Gastrocnemius medialis (tissue), 4 donors: Measurements from ENCODE around the gene PLEKHO1.
"Not testable (repeated sequence)": the region's sequence is repeated elsewhere in the genome, so short reads cannot be mapped to it uniquely, and the experiment has no call there.

Experiments
- CTCF ChIP-seq, 5 experiments: fragments of 450-650 bp in 3 of 5; fragments of 200-600 bp in 2 of 5; sonication (generic) in 2 of 5; IDR thresholded peaks in 4 of 5; conservative IDR thresholded peaks in 1 of 5; 1 replicate in 4 of 5; 2 replicates in 1 of 5; pipeline ENCODE4 v1.5.1; 2016 to 2019; ENCODE audit warnings: antibody characterized with exemption in 5 of 5, mild to moderate bottlenecking in 3 of 5, moderate library complexity in 3 of 5
- POLR2A ChIP-seq, 2 donors: fragments of 450-650 bp; IDR thresholded peaks; one replicate each; pipeline ENCODE4 v1.6.1; 2017; ENCODE audit warnings: antibody characterized with exemption in 2 of 2, mild to moderate bottlenecking in 2 of 2, moderate library complexity in 2 of 2

GRCh38 chr1:150146016-150146415 is 3.7 kb upstream of the PLEKHO1 start:
- not testable (repeated sequence) for TF ChIP-seq POLR2A (IDR thresholded peaks at IDR 0.05); CTCF (IDR thresholded peaks at IDR 0.05 in 4 of 5, conservative IDR thresholded peaks at IDR 0.05 in 1 of 5)
